ENCODE measurements around the gene KANK4.
A peak's percentile ranks its signal among the peaks of the same experiment; 100 is the strongest.
"Not testable (repeated sequence)": the region's sequence is repeated elsewhere in the genome, so short reads cannot be mapped to it uniquely, and the experiment has no call there.

KANK4 gene

DNA sequence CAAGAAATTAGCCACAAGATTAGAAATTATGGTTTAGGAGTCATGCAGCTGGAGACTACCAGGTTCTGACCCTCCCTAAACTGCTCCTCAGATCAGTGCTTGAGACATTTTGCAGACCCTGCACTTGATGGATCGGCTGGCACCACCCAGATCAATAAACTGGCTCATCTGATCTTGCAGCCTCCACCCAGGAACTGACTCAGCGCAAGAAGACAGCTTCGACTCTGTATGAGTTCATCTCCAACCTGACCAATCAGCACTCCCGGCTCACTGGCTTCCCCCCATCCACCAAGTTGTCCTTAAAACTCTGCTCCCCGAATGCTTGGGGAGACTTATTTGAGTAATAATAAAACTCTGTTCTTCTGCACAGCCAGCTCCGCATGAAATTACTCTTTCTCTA lies 84.5 kb downstream of the KANK4 start:
- DNase-seq = peak; percentile 2

DNA sequence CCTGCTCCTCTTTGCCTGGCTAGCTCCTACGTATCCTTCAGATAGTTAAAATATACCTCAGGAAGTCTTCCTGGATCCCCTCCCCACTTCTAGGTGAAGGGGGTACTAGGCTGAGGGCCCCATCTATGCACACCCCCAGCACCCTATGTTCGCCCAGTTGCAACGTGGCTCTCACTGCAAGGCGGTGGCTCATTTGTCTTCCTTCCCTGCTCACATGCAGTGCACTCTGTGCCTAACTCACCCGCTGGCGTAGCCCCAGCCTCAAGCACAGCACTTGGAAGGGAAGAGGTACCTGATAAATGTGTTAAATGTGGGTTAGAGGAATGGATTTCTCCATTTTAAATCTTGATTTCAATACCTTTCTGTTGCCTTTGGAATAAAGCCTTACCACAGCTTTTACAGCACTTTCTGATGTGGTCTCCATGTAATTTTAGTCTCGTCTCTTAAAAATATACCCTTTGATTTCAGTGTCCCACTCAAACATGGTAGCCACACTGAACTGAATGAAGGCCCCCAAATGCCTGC lies 85.2 kb downstream of the KANK4 start:
- no peak for DNase-seq

DNA sequence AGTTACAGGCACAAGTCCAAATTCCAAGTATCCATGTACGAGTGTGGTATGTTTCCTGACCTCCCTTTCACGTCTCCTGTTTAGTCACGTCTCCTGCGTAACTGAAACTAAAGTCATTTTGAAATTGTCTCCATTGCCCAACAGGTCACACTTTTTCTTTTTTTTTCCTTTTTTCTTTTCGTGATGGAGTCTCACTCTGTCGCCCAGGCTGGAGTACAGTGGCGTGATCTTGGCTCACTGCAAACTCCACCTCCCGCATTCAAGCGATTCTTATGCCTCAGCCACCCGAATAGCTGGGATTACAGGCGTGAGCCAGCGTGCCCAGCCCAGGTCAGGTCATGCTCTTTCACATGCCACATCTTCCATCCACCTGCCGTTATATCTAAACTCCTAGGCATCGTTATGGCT lies 86.4 kb downstream of the KANK4 start:
- no peak for DNase-seq

DNA sequence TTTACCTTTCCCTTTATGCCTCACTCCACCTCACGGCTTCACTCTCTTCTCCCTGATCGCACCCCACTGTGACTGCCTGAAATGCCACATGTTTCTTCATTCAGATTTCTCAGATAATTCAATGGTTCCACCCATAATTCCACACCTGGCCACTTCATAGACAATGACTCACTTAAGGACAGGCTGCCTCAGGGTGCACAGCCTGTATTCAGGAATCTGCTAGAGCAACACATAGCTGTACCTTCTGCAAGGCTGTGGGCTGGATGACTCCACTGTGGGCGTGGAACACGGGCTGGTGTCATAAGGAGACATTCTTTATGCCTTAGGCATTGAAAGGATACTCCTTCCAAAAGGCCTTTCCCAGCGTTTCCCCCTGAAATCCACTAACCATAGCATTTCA lies 88.5 kb downstream of the KANK4 start:
- DNase-seq = no peak

DNA sequence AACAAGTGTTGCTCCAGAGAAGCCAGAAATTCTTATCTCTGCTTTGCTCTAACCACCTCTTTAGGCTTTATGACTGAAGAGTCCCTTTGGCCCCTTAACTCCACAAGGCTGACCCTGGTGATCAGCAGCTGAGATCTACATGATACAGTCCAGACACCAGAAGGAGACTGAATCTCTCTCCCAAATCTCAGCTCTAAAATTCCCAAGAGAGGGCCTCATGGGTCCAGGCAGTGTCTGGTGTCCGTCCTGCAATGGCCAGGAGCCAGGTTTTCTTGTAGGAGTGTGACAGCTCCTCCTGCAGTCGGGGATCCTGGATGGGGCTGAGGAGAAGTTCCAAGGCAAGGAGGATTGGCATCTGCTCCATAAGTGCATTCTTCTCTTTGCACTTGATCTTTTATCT lies 89.3 kb downstream of the KANK4 start:
- no peak for DNase-seq

DNA sequence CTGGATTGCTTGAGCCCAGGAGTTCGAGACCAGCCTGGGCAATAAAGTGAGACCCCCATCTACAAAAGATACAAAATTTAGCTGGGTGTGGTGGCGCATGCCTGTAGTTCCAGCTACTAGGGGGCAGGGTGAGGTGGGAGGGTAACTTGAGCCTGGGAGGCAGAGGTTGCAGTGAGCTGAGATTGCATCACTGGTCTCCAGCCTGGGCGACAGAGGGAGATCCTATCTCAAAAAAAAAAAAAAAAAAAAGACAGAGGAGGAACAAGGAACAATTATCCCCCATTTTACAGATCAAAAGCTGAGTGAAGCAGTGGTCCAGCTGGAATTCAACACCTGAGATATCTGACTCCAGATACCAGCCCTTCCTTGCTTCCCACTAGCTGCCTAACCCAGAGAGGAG lies 89.8 kb downstream of the KANK4 start:
- DNase-seq = no peak

DNA sequence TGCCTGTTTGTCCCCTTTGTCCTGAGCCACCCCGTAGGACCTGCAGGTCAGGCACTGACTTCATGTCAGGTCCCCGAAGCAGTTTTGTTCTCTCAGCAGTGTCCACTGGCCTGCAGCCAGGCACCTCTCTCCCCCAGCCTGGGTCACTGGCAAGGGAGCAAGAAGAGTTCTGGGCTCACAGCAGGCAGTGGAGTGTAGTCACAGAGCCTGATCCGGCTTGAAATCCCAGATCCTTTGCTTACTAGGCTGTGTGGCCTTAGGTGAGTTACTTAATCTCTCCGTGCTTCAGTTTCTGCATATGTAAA lies 90.4 kb downstream of the KANK4 start:
- DNase-seq = no peak

DNA sequence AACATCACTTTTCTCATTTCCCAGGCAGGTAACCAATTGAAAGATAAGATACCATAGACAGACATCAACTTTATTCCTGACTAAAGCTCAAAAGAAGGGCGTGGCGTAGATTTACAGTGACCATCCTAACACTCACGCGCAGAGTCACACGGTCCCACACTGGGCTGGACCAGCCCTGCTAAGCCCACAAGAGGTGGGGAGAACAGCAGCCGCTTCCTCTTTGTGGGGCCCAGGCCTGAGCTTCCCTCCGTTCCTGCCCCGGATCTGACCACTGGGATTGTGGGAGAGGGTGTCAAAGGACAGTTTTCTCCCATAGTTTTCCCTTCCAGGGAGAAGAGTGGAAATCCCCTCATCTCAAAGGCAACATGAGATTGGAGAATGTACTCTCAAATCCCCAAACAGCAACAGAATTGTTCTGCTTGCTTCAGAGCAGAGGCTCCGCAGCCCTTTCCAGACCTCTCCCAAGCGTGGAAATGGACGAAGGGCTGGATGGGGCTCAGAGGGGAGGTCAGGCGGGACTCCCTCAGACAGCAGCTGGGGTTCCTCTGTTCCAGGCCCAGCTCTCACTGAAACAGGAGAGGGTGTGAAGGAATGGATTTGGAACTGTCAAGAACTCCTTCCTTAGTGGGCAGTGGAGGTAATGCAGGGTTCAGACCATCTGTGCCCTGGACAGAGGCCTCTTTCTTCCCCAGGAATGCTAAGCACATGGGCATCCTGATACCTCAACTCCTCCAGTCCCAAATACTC lies 90.9 kb downstream of the KANK4 start:
- DNase-seq = no peak

DNA sequence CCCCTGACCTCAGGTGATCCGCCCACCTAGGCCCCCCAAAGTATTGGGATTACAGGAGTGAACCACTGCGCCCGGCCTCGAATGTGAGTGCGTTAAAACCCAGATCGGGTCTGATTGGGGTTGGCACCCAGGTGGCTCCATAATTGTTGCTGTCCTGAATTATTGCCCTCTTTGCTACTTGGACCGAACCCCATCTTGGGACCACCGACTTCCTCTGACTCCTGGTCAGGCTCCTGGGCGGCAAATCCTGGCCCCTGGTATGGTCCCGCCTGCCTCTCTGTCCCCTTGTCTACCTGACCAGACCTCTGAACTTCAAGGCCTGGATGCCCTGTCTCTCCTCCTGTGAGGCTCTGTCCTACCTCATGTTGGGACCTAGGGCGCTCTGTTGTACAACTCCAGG lies 91.7 kb downstream of the KANK4 start:
- no peak for DNase-seq

DNA sequence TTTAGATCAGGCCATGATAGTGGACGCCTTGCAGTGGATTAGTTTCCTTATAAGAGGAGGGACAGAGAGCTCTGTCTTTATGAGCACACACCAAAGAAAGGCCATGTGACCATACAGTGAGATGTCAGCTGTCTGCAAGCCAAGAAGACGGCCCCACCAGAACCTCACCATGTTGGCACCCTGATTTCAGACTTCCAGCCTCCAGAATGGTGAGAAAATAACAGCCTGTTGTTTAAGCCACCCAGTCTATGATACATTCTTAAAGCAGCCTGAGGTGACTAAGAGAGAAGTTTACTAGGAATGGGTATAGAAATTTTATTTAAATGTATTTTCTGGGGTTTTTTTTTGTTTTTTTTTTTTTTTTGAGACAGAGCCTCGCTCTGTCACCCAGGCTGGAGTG lies 95.1 kb downstream of the KANK4 start:
- DNase-seq = no peak

DNA sequence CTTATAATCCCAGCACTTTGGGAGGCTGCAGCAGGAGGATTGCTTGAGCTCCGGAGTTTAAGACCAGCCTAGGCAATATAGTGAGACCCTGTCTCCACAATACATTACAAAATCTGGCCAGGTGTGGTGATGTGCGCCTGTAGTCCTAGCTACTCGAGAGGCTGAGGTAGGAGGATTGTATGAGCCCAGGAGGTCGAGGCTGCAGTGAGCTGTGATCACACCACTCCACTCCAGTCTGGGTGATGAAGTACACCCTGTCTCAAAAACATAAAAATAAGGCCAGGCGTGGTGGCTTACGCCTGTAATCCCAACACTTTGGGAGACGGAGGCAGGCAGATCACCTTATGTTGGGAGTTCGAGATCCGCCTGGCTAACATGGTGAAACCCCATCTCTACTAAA lies 96.9 kb downstream of the KANK4 start:
- DNase-seq = no peak

DNA sequence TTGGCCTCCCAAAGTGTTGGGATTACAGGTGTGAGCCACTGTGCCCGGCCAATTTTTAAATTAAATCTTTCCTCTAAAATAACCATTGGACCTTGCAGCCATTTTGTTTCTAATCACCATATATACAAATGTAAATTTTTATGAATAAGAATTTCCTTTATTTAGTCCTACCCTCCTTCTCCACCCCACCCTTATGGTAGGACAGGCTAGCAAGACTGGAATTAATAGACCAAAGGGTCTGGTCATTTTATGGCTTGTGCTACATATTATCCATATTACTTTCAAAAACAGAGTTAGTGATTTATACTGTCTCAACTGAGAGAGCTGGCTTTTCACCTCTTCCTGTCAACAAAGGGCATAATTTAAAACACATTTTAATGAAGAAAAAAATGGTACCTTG lies 98.1 kb downstream of the KANK4 start:
- DNase-seq = no peak

DNA sequence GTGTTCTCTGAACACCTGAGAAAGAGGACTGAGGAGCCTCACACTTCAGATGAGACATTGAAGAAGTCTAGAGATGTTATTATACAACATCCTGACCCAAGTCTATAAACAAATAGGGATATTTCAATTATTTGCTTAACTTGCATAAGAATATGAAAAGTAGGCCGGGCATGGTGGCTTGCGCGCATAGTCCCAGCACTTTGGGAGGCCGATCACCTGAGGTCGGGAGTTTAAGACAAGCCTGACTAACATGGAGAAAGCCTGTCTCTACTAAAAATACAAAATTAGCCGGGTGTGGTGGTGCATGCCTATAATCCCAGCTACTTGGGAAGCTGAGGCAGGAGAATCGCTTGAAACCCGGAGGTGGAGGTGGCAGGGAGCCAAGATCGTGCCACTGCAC lies 98.8 kb downstream of the KANK4 start:
- not testable (repeated sequence) for DNase-seq

DNA sequence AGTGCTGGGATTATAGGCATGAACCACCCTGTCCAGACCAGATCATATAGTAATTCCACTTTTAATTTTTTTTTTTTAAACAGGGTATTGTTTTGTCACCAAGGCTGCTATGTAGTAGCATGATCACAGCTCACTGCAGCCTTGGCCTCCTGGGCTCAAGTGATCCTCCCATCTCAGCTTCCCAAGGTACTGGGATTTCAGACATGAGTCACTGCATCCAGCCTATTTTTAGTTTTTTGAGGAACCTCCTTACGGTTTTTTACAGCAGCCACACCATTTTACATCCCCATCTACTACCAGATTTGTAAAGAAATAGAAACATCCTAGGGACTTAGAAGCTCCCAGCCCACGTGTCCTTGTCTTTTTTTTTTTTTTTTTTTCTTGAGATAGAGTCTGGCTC lies 100.6 kb downstream of the KANK4 start:
- no peak for DNase-seq

DNA sequence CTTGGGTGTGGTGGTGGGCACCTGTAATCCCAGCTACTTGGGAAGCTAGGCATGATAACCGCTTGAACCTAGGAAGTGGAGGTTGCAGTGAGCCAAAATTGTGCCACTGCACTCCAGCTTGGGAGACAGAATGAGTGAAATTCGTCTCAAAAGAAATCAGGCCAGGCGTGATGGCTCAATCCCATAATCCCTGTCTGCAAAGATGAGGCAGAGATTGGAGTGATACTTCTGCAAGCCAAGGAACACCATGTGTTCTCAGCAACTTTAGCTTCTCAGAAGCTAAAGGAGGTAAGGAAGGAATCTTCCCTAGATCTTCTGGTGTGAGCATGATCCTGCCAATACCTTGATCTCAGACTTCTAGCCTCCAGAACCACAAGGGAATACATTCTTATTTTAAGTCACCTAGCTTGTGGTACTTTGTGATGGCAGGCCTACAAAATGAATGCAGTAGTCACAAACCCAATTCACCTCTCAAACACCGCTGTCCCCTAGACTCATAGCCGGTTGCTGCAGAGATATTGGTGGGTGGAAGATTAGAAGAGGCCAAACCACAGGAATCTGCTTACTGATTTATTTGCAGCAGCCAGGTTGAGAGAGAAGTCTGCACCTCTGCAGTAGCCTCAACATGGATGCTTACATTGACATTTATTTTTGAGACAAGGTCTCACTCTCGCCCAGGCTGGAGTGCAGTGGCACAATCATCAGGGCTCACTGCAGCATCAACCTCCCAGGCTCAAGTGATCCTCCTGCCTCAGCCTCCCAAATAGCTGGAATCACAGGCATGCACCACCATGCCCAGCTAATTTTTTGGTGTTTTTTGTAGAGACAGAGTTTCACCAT lies 105.9 kb downstream of the KANK4 start:
- DNase-seq = no peak

DNA sequence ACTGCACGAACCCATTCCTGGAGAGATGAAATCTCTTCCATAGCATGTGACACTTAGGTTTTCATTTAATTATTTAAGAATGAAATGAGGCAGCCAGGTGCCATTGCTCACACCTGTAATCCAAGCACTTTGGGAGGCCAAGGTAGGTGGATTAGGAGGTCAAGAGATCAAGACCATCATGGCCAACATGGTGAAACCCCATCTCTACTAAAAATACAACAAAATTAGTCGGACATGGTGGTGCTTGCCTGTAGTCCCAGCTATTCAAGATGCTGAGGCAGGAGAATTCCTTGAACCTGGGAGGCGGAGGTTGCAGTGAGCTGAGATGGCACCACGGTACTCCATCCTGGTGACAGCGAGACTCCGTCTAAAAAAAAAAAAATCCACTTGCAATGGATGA lies 106.8 kb downstream of the KANK4 start:
- DNase-seq = no peak

DNA sequence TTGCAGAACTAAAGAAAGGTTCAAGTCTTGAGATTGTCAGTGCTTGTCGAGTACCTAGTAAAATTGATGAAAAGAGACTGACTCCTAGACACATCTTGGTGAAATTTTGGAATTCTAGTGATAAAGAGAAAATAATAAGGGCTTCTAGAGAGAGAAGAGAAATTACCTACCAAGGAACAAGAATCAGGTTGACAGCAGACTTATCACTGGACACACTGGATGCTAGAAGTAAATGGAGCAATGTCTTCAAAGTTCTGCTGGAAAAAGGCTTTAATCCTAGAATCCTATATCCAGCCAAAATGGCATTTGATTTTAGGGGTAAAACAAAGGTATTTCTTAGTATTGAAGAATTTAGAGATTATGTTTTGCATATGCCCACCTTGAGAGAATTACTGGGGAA lies 108.3 kb downstream of the KANK4 start:
- DNase-seq = no peak

DNA sequence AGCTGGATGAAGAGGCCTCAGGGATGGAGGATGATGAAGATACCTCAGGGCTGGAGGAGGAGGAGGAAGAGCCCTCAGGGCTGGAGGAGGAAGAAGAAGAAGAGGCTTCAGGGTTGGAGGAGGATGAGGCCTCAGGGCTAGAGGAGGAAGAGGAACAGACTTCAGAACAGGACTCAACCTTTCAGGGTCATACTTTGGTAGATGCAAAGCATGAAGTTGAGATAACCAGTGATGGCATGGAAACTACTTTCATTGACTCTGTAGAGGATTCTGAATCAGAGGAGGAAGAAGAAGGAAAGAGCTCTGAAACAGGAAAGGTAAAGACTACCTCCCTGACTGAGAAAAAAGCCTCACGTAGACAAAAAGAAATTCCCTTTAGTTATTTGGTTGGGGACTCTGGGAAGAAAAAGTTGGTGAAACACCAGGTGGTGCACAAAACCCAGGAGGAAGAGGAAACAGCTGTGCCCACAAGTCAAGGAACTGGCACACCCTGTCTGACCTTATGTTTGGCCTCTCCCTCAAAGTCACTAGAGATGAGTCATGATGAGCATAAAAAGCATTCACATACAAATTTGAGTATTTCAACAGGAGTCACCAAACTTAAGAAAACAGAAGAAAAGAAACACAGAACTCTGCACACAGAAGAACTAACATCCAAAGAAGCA lies 109.2 kb downstream of the KANK4 start:
- DNase-seq = no peak

DNA sequence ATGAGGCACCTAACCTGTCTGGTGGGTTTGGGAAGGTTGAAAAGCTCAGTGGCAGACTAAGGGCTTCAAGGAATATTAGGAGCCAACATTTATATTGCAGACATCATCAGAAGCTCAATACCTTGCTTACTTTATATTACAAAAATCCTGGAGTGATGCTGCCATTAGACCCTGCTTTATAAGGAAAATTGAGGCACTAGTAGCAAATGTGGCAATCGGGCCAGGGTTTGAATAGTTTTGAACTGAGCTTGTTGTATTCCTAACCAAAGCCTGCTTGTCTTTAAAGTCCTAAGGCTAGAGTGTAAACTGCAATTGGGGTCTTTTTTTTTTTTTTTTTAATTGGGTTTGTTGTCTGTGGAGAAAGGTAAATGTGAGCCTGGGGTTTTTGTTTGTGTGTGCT lies 110.3 kb downstream of the KANK4 start:
- no peak for DNase-seq

DNA sequence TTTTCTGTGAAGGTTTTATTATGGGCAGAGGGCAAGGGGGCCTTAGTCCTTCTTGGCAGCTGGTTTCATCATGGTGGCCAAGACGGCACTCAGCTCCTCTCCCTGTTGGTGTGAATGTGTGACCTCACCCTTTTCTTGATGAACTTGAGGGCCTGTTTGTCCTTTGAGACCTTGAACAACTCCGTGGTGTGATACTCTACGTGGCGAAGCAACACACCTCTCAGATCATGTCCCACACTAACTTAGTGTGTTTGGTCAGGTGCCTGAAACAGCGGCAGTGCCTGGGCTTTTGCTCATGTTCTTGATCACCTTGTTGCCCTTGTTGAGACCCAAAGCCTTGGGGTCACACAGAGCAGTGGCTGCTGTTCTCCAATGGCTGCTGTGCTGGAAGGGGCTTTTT lies 111.1 kb downstream of the KANK4 start:
- DNase-seq = no peak

DNA sequence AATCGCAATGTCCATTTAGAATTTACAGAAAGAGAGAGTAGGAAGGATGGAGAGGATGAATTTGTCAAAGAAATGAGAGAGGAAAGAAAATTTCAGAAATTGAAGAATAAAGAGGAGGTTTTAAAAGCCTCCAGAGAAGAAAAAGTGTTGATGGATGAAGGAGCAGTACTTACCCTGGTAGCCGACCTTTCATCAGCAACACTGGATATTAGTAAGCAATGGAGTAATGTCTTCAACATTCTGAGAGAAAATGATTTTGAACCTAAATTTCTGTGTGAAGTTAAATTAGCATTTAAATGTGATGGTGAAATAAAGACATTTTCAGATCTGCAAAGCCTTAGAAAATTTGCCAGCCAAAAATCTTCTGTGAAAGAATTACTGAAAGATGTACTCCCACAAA lies 112.0 kb downstream of the KANK4 start:
- DNase-seq = no peak

DNA sequence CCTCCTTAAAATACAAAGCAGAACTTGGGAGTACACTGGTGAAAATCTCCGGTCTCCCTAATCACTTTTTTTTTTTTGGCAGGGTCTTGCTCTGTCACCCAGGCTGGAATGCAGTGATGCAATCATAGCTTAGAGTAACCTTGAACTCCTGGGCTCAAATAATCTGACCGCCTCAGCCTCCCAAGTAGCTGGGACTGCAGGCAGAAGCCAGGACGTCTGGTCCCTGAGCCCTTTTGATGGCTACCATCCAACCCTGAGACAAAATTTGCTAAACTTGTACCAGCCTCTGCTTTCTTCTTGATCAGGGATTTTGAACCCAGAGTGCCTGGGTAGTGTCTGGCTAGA lies 120.5 kb downstream of the KANK4 start:
- DNase-seq = no peak

DNA sequence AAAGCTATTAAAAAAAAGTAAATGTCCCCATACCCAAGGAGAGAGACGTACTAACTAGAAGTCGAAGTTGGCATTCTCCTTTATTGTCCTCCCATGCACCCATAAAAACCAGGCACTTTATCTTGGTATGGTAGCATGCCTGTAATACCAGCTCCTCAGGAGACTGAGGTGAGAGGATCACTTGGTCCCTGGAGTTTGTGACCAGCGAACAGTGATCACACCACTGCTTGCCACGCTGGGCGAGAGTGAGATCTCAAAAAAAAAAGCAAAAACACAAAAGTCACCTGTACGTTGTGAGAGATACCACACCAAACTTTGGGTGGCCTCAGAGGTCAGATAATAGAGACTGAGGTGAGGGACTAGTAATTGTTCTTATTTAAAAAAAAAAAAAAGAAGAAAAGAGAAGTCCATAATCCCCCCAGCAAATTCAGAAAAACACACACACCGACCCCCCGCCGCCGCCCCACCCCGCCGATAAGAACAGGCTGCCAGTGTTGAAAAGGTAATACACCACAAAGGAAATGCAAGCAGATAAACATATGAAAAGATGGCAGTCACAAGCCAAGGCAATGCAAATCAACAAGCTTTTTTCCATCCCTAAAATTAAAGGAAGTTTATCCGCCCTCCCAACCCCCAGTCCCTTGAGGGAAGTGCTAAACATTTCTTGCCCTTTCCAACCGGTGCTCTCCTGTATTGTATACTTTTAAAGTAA lies 121.0 kb downstream of the KANK4 start:
- no peak for DNase-seq

Data from activated CD4-positive, alpha-beta T cell treated with anti-CD3 and anti-CD28 coated beads, Interleukin-2, Interleukin-6, amounts not matched to agents 100 ng/mL and 50 ng/mL, durations not matched to agents 16 hours and 8 hours (primary cell).